ENCODE results near the gene BTN1A1. TPM values are rescaled to one million over a fixed set of nuclear protein-coding genes. Genes with fewer than 3 reads are reported as not detected.

BTN1A1 gene
- total and polyA plus RNA-seq, 9 of the 15 experiments (the other 6 are each of a cell fraction or from before 2014, with no cell fraction given), result 0.01 to 0.15 (median 0.06) TPM; not detected in 4

DNA sequence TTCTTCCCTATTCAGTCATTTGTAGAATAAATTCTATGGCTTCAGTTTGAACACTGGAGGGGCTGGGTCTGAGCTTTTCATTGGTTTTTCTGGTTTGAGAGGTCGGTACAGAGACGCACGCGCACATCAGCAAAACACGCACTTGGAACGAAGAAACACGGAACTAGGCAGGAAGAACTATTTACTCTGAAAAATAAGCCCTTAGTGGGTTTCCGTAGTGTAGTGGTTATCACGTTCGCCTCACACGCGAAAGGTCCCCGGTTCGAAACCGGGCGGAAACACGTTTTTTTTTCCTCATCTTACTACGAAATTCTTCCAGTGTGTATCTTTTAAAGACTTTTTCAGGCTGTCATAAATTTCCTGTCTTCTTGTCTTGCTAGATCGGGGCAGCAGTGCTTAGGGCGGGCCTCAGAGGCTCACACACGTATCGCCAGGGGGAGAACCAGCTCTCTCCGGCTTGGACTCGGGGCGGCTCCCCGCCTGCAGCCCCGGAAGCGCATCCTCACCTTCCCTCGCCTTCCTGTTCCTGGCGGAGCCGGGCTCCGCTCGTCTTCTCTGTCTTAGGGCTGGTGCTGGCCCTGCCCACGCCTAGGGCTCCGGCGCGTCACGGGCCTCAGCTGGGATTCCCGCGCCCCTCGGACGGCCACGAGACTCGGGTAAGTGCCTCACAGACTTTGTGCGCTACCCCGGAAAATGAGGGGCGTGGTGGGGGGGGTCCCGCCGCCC is 37.9 kb downstream of the BTN1A1 start, which contains the start of gene HMGN4 (continued):
- TF ChIP-seq ASH1L (IDR thresholded peaks at IDR 0.05; ENCODE audit: borderline replicate concordance, low read depth, partially characterized antibody) (no peak), KLF1 (tag; IDR thresholded peaks at IDR 0.05) (peak; percentile 86), ZNF586 (CRISPR knock-in tag; conservative IDR thresholded peaks at IDR 0.05) (no peak), SRF (CRISPR knock-in tag; IDR thresholded peaks at IDR 0.05) (no peak), HNRNPLL (IDR thresholded peaks at IDR 0.05; ENCODE audit: low read depth, low read length, poor library complexity, severe bottlenecking) (peak; percentile 85), ZNF239 (CRISPR knock-in tag; IDR thresholded peaks at IDR 0.05) (no peak), DACH1 (IDR thresholded peaks at IDR 0.05; ENCODE audit: partially characterized antibody) (peak; percentile 40), ZNF24 (IDR thresholded peaks at IDR 0.05) (peak; percentile 9; the same call in 1 of the 2 replicates), CXXC5 (CRISPR knock-in tag; IDR thresholded peaks at IDR 0.05) (peak; percentile 58), JUN (IDR thresholded peaks at IDR 0.05; ENCODE audit: borderline replicate concordance, low read depth, low read length) (peak; percentile 30; the same call in 1 of the 2 replicates), JUN (CRISPR knock-in tag; IDR thresholded peaks at IDR 0.05; ENCODE audit: borderline replicate concordance) (no peak), SIX5 (IDR thresholded peaks at IDR 0.05; ENCODE audit: borderline replicate concordance in 1 of 2, insufficient read depth in 1 of 2, low read depth in 1 of 2, low read length in 2 of 2) (no peak), ETV6 (IDR thresholded peaks at IDR 0.05; ENCODE audit: borderline replicate concordance in 1 of 2, low read depth in 2 of 2, low read length in 1 of 2) (peak in 1 of 2 experiments; percentile 32; a peak in 1 of 4 replicates), ETV6 (CRISPR knock-in tag; IDR thresholded peaks at IDR 0.05; ENCODE audit: borderline replicate concordance) (no peak), PHF8 (IDR thresholded peaks at IDR 0.05; ENCODE audit: borderline replicate concordance, low read length) (peak; percentile 70), CBX8 (IDR thresholded peaks at IDR 0.05; ENCODE audit: borderline replicate concordance, extremely low read depth, low read depth, low read length, poor library complexity, severe bottlenecking) (no peak), MCM5 (IDR thresholded peaks at IDR 0.05; ENCODE audit: low read depth) (no peak), ZNF175 (CRISPR knock-in tag; IDR thresholded peaks at IDR 0.05; ENCODE audit: low read depth) (0 out of 2 replicates have a peak, but pooled peaks have one; percentile 3), MED1 (CRISPR knock-in tag; IDR thresholded peaks at IDR 0.05; ENCODE audit: borderline replicate concordance) (no peak), ZNF146 (CRISPR knock-in tag; IDR thresholded peaks at IDR 0.05; ENCODE audit: unreplicated experiment) (no peak), COPS2 (conservative IDR thresholded peaks at IDR 0.05) (no peak), ZNF668 (CRISPR knock-in tag; IDR thresholded peaks at IDR 0.05) (no peak)
- TF ChIP-seq, protein P1, sequence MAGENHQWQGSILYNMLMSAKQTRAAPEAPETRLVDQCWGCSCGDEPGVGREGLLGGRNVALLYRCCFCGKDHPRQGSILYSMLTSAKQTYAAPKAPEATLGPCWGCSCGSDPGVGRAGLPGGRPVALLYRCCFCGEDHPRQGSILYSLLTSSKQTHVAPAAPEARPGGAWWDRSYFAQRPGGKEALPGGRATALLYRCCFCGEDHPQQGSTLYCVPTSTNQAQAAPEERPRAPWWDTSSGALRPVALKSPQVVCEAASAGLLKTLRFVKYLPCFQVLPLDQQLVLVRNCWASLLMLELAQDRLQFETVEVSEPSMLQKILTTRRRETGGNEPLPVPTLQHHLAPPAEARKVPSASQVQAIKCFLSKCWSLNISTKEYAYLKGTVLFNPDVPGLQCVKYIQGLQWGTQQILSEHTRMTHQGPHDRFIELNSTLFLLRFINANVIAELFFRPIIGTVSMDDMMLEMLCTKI (IDR thresholded peaks at IDR 0.05; ENCODE audit: partially characterized antibody), result no peak
- TF ChIP-seq, protein P2, sequence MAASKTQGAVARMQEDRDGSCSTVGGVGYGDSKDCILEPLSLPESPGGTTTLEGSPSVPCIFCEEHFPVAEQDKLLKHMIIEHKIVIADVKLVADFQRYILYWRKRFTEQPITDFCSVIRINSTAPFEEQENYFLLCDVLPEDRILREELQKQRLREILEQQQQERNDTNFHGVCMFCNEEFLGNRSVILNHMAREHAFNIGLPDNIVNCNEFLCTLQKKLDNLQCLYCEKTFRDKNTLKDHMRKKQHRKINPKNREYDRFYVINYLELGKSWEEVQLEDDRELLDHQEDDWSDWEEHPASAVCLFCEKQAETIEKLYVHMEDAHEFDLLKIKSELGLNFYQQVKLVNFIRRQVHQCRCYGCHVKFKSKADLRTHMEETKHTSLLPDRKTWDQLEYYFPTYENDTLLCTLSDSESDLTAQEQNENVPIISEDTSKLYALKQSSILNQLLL (CRISPR knock-in tag; IDR thresholded peaks at IDR 0.05; ENCODE audit: borderline replicate concordance), result no peak
